Gastrocnemius medialis (tissue), 4 donors: ENCODE data around the gene ISOC2. TPM values are rescaled to one million over a fixed set of nuclear protein-coding genes. Genes with fewer than 3 reads are reported as not detected.

ENCODE experiments used
- ATAC-seq, 2 donors: fragments of 150-250 bp; one replicate each; pipeline ENCODE4 v1.9.1; 2016
- DNase-seq, 2 donors: peaks; one replicate each; pipeline ENCODE4 v3.0.0-alpha.2; 2019
- H3K27ac ChIP-seq, 4 donors: fragments of 200-600 bp; sonication (generic); 1 replicate in 1 of 4; 2 replicates in 3 of 4; pipeline ENCODE4 v1.5.1; 2016 to 2018; ENCODE audit warnings: mild to moderate bottlenecking in 2 of 4, moderate library complexity in 1 of 4
- H3K27me3 ChIP-seq, 3 donors: fragments of 200-600 bp; sonication (generic) in 2 of 3; 1 replicate in 1 of 3; 2 replicates in 2 of 3; pipeline versions ENCODE4 v1.5.1 to v1.6.0; 2016 to 2019; ENCODE audit warnings: mild to moderate bottlenecking in 1 of 3, moderate library complexity in 1 of 3
- H3K36me3 ChIP-seq, 2 donors: fragments of 200-600 bp; sonication (generic) in 1 of 2; one replicate each; pipeline ENCODE4 v1.5.1; 2017 to 2018
- H3K4me1 ChIP-seq, 2 donors: fragments of 200-600 bp; sonication (generic) in 1 of 2; one replicate each; pipeline ENCODE4 v1.5.1; 2016 to 2017; ENCODE audit warnings: mild to moderate bottlenecking in 2 of 2
- H3K4me3 ChIP-seq, 4 donors: fragments of 200-600 bp; sonication (generic) in 3 of 4; 1 replicate in 1 of 4; 2 replicates in 3 of 4; pipeline ENCODE4 v1.5.1; 2016 to 2019; ENCODE audit warnings: mild to moderate bottlenecking in 2 of 4
- H3K9me3 ChIP-seq, 3 donors: fragments of 200-600 bp; sonication (generic) in 2 of 3; 1 replicate in 1 of 3; 2 replicates in 2 of 3; pipeline ENCODE4 v1.5.1; 2016 to 2019
- POLR2A ChIP-seq, 2 donors: fragments of 450-650 bp; IDR thresholded peaks; one replicate each; pipeline ENCODE4 v1.6.1; 2017; ENCODE audit warnings: antibody characterized with exemption in 2 of 2, mild to moderate bottlenecking in 2 of 2, moderate library complexity in 2 of 2
- in situ Hi-C, 4 donors: fragments of 200-750 bp; cut with MboI; loops; one replicate each; pipeline versions ENCODE4 v1.15.0 to v1.8.0; 2017; ENCODE audit warnings: low sequenced_read_pairs in 4 of 4
- intact Hi-C: fragments of 100-400 bp; cut with DNase I; formaldehyde crosslinking; loops from one replicate; pipeline ENCODE4 v1.15.1; 2023; ENCODE audit warnings: low total_unique reads
- total RNA-seq, 4 donors: library from RNA; depleted of rRNA; stranded (reverse); fragments of >200 nt; gene quantifications; one replicate each; pipeline versions ENCODE4 v1.1.0 to v1.2.3, GENCODE V29; 2016
- TF ChIP-seq, protein P1 (sequence below), 5 experiments: fragments of 450-650 bp in 3 of 5; fragments of 200-600 bp in 2 of 5; sonication (generic) in 2 of 5; IDR thresholded peaks in 4 of 5; conservative IDR thresholded peaks in 1 of 5; 1 replicate in 4 of 5; 2 replicates in 1 of 5; pipeline ENCODE4 v1.5.1; 2016 to 2019; ENCODE audit warnings: antibody characterized with exemption in 5 of 5, mild to moderate bottlenecking in 3 of 5, moderate library complexity in 3 of 5

ISOC2 gene
- total RNA-seq, 4 donors from 2014 or later = 59.7 to 101 (median 88.7) TPM

DNA sequence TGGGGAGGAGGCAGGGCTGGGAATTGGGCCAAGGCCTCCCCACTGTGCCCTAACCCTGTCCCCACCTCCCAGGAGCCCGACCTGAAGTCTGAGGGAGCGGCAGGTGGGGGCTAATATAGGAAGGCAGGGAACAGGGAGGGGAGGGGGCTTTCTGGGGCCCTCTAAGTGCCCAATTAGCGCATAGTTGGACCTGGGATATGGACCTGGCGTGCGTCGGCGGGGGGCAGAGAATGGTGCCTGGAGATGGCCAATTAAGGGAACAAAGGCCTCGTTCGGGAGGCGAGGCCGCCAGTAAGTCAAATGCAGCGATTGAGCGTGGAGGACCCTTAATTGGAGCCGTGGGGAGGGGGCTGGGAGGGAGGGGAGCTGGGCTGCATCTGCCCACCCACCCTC, 3.2 kb upstream of the ISOC2 start, which contains the start of gene C19orf85:
C19orf85 (minus strand) TSS at position 90 of the 393 bp plus-strand sequence. CDS start 197 bp downstream, outside the sequence.
- H3K4me3 ChIP-seq = no peak within 1 kb of the TSS
- intact Hi-C loops = loop anchor here (5.0 kb wide), 2 partner anchors 57 to 168 kb away; partner anchors contain the start of gene UBE2S
- TF ChIP-seq, protein P1, sequence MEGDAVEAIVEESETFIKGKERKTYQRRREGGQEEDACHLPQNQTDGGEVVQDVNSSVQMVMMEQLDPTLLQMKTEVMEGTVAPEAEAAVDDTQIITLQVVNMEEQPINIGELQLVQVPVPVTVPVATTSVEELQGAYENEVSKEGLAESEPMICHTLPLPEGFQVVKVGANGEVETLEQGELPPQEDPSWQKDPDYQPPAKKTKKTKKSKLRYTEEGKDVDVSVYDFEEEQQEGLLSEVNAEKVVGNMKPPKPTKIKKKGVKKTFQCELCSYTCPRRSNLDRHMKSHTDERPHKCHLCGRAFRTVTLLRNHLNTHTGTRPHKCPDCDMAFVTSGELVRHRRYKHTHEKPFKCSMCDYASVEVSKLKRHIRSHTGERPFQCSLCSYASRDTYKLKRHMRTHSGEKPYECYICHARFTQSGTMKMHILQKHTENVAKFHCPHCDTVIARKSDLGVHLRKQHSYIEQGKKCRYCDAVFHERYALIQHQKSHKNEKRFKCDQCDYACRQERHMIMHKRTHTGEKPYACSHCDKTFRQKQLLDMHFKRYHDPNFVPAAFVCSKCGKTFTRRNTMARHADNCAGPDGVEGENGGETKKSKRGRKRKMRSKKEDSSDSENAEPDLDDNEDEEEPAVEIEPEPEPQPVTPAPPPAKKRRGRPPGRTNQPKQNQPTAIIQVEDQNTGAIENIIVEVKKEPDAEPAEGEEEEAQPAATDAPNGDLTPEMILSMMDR (IDR thresholded peaks at IDR 0.05 in 4 of 5, conservative IDR thresholded peaks at IDR 0.05 in 1 of 5) = no peak
- no peak for TF ChIP-seq POLR2A (IDR thresholded peaks at IDR 0.05)

DNA sequence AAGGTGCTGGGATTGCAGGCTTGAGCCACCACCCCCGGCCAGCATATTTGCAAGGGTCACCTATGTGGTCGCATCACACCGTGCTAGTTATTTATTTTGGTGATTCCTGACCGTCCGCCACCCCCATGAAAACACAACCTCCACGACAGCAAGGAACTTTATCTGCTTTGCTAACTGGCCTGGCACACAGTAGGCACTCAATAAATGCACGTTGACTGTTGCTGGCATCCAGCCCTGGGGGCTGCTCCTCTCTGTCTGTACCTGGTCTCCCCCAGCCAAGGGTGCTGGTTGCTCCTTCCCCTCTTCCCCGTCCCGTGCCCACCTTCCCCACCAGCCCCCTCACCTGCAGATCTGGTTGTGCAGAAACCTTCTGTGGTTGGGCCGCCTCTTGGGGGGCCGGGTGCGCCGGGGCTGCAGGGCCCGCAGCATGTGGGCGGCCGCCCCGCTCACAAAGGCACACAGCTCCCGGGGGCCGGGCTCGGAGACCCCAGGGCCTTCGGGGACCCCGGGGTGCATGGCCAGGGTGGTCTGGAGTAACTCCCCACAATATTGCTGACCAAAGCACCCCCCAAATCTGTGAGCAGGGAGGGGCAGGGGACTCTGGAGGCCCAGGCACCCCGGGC, 2.7 kb upstream of the ISOC2 start:
- ATAC-seq (no peak), DNase-seq (no peak)
- Histone ChIP-seq H3K4me1 (peaks cover 12 to 13% of the 10 kb centered on the region in 2 donors), H3K4me3 (no peak overlapping the region), H3K27me3 (no peaks in the 10 kb centered on the region), H3K36me3 (no peaks in the 10 kb centered on the region), H3K9me3 (no peaks in the 10 kb centered on the region), H3K27ac (no peak overlapping the region)
- TF ChIP-seq POLR2A (IDR thresholded peaks at IDR 0.05) = no peak
- TF ChIP-seq, protein P1 (IDR thresholded peaks at IDR 0.05 in 4 of 5, conservative IDR thresholded peaks at IDR 0.05 in 1 of 5) = no peak
- intact Hi-C loops = loop anchor here (5.0 kb wide), 1 partner anchor 57 kb away; the partner anchor contains the start of gene UBE2S
- in situ Hi-C loops = no loop called here

More for the DNA sequence above, 3.2 kb upstream of the ISOC2 start, which contains the start of gene C19orf85:
- peaks cover 12 to 13% of the 10 kb centered on the region in 2 donors for H3K4me1 ChIP-seq
- ATAC-seq (no peak), DNase-seq (no peak)
- H3K27ac ChIP-seq = no peak within 1 kb of the TSS
- no peaks in the 10 kb centered on the region for H3K27me3 ChIP-seq
- no peaks in the 10 kb centered on the region for H3K9me3 ChIP-seq
- in situ Hi-C loops = no loop called here
- no peaks in the 10 kb centered on the region for H3K36me3 ChIP-seq

DNA sequence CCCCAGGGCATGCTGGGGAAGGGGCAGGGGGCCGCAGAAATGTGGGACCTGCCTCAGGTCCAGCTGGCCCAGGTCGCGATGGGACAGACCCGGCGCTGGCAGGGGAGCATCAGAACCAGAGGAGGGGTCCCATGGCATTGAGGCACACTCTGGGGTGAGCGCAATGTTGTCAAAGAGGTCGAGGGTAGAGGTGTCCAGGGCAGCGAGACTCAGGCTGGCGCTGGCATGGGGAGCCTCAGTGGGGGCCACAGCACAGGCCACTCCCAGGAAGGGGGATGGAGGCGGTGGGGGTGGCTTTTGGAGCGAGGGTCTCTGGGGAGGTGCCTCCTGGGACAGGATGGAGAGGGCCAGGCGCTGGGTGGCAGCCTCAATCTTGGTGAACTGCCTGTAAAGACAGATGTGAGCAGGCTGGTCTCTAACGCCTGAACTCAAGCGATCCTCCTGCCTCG, 2.2 kb upstream of the ISOC2 start:
- H3K9me3 ChIP-seq = no peaks in the 10 kb centered on the region
- no peak for ATAC-seq
- intact Hi-C loops = loop anchor here (5.0 kb wide), 1 partner anchor 56 kb away; the partner anchor contains the start of gene UBE2S
- H3K27ac ChIP-seq = no peak overlapping the region
- H3K4me1 ChIP-seq = peaks cover 12 to 13% of the 10 kb centered on the region in 2 donors
- TF ChIP-seq, protein P1 (IDR thresholded peaks at IDR 0.05 in 4 of 5, conservative IDR thresholded peaks at IDR 0.05 in 1 of 5) = no peak
- H3K36me3 ChIP-seq = no peaks in the 10 kb centered on the region
- H3K27me3 ChIP-seq = no peaks in the 10 kb centered on the region
- in situ Hi-C loops = no loop called here
- no peak for DNase-seq
- H3K4me3 ChIP-seq = no peak overlapping the region

DNA sequence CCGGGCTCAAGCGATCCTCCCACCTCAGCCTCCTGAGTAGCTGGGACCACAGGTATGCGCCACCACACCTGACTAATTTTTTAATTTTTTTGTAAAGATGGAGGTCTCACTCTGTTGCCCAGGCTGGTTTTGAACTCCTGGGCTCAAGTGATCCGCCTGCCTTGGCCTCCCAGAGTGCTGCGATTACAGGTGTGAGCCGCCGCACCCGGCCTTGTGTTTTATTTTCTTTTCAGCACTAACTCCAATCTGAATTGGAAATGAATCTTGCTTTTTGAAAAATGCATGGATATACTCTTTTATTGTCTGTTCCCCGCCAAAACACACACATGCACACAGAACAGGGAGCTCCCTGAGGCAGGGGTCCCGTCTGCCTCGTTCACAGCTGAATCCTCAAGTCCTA, 1.3 kb upstream of the ISOC2 start:
- no peak for TF ChIP-seq POLR2A (IDR thresholded peaks at IDR 0.05)
- TF ChIP-seq, protein P1 (IDR thresholded peaks at IDR 0.05 in 4 of 5, conservative IDR thresholded peaks at IDR 0.05 in 1 of 5) = no peak
- no peak for ATAC-seq
- in situ Hi-C loops (no loop called here), intact Hi-C loops (loop anchor here (5.0 kb wide), 1 partner anchor 55 kb away; the partner anchor contains the start of gene UBE2S)
- no peaks in the 10 kb centered on the region for H3K9me3 ChIP-seq
- H3K4me1 ChIP-seq = peaks cover 12 to 13% of the 10 kb centered on the region in 2 donors
- H3K4me3 ChIP-seq = peak overlapping the region in 1 of 4 donors; percentile 76
- no peak overlapping the region for H3K27ac ChIP-seq
- DNase-seq = no peak
- H3K27me3 ChIP-seq = no peaks in the 10 kb centered on the region
- H3K36me3 ChIP-seq = no peaks in the 10 kb centered on the region
